Nephron progenitor cell (in vitro differentiated cells): ENCODE data around the gene ELK3.
A peak's percentile ranks its signal among the peaks of the same experiment; 100 is the strongest.

Source experiments
- DNase-seq: peaks from one replicate; pipeline ENCODE4 v3.0.0; 2021
- H3K27ac Mint-ChIP-seq: 2 replicates; pipeline ENCODE4 v1.8.0; 2021; ENCODE audit warnings: mild to moderate bottlenecking, moderate library complexity, mixed read lengths
- H3K27me3 Mint-ChIP-seq: 2 replicates; pipeline ENCODE4 v1.8.0; 2021; ENCODE audit warnings: mild to moderate bottlenecking, low read depth, mixed read lengths; ENCODE audit not compliant: poor library complexity
- H3K36me3 Mint-ChIP-seq: 2 replicates; pipeline ENCODE4 v1.8.0; 2021; ENCODE audit warnings: low read depth, mixed read lengths
- H3K4me1 Mint-ChIP-seq: 2 replicates; pipeline ENCODE4 v1.8.0; 2021; ENCODE audit warnings: mixed read lengths
- H3K4me3 Mint-ChIP-seq: 2 replicates; pipeline ENCODE4 v1.8.0; 2021; ENCODE audit warnings: mild to moderate bottlenecking, moderate library complexity, mixed read lengths
- H3K9me3 Mint-ChIP-seq: 2 replicates; pipeline ENCODE4 v1.8.0; 2021; ENCODE audit warnings: mild to moderate bottlenecking, moderate library complexity, mixed read lengths
- CTCF ChIP-seq: fragments of 200-600 bp; sonication (generic); IDR thresholded peaks from 2 replicates; pipeline ENCODE4 v1.5.0; 2021; ENCODE audit warnings: antibody characterized with exemption

ELK3 gene

GRCh38 chr12:96193725-96194575 lies at the start of gene ELK3:
TSS of gene ELK3 (plus strand) at chr12:96194375.
- Mint-ChIP-seq H3K9me3 (peaks cover 8% of the 10 kb centered on the region), H3K4me3 (peak within 1 kb of the TSS; percentile 96), H3K27ac (peak within 1 kb of the TSS; percentile 97), H3K27me3 (peaks cover 4% of the 10 kb centered on the region), H3K36me3 (no peaks in the 10 kb centered on the region), H3K4me1 (peaks cover 42% of the 10 kb centered on the region)
- DNase-seq, result peak; percentile 74
- no peak for TF ChIP-seq CTCF

- no peaks in the 10 kb centered on the region for H3K27me3 Mint-ChIP-seq
- no peaks in the 10 kb centered on the region for H3K9me3 Mint-ChIP-seq
- no peak overlapping the region for H3K27ac Mint-ChIP-seq
- H3K4me3 Mint-ChIP-seq, result no peak overlapping the region
- TF ChIP-seq CTCF, result no peak
- peaks cover 5% of the 10 kb centered on the region for H3K4me1 Mint-ChIP-seq
- no peak for DNase-seq
- H3K36me3 Mint-ChIP-seq, result no peaks in the 10 kb centered on the region
Observed at GRCh38 chr12:96146747-96147146, 47.4 kb upstream of the ELK3 start.

- TF ChIP-seq CTCF, result no peak
- no peak overlapping the region for H3K27ac Mint-ChIP-seq
- H3K9me3 Mint-ChIP-seq, result no peaks in the 10 kb centered on the region
- peaks cover 18% of the 10 kb centered on the region for H3K4me1 Mint-ChIP-seq
- no peaks in the 10 kb centered on the region for H3K36me3 Mint-ChIP-seq
- no peak overlapping the region for H3K4me3 Mint-ChIP-seq
- DNase-seq, result no peak
- peaks cover 2% of the 10 kb centered on the region for H3K27me3 Mint-ChIP-seq
Observed at GRCh38 chr12:96150442-96150841, 43.7 kb upstream of the ELK3 start.

GRCh38 chr12:96152164-96152563 lies 42.0 kb upstream of the ELK3 start:
- H3K27ac Mint-ChIP-seq, result no peak overlapping the region
- no peak for DNase-seq
- no peak for TF ChIP-seq CTCF
- H3K36me3 Mint-ChIP-seq, result no peaks in the 10 kb centered on the region
- no peak overlapping the region for H3K4me3 Mint-ChIP-seq
- H3K27me3 Mint-ChIP-seq, result peaks cover 2% of the 10 kb centered on the region
- H3K4me1 Mint-ChIP-seq, result peaks cover 18% of the 10 kb centered on the region
- no peaks in the 10 kb centered on the region for H3K9me3 Mint-ChIP-seq

- no peak overlapping the region for H3K4me3 Mint-ChIP-seq
- no peak for DNase-seq
- H3K27me3 Mint-ChIP-seq, result peaks cover 5% of the 10 kb centered on the region
- H3K9me3 Mint-ChIP-seq, result no peaks in the 10 kb centered on the region
- H3K27ac Mint-ChIP-seq, result peak overlapping the region; percentile 13
- no peak for TF ChIP-seq CTCF
- no peaks in the 10 kb centered on the region for H3K36me3 Mint-ChIP-seq
- peaks cover 18% of the 10 kb centered on the region for H3K4me1 Mint-ChIP-seq
Observed at GRCh38 chr12:96153131-96153725, 40.9 kb upstream of the ELK3 start.
